22Rv1 (cell line): Measurements from ENCODE around the gene ERI3.
A peak's percentile ranks its signal among the peaks of the same experiment; 100 is the strongest.

Experiments used
- H3K27ac ChIP-seq: fragments of 450-650 bp; 2 replicates; pipeline ENCODE4 v1.5.1; 2017
- ZFX ChIP-seq: fragments of 450-650 bp; IDR thresholded peaks from 2 replicates; pipeline ENCODE4 v1.6.1; 2017; ENCODE audit warnings: antibody characterized with exemption, borderline replicate concordance
- TF ChIP-seq, protein P1 (sequence below): fragments of 450-650 bp; IDR thresholded peaks from 2 replicates; pipeline ENCODE4 v1.5.1; 2017; ENCODE audit warnings: mild to moderate bottlenecking

The ERI3 gene

DNA sequence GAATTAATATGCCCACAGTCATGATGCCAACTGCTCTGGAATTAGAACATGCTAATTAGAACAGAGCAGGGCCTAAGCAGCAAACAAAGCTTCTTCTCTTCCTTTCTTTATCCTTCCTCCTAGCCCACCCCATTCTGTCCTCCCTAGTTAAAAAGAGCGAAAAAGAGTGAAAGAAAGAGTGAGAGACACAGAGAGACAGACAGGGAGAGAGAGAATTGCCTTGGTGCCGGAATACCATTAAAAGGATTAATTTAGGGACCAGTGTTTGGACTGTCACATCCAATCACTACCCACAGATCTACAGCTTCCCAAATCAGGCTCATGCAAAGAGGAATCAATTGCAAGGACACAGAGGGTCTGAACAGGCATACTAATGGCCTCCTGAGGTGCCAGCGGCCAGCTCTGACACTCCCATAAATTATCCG is 7.0 kb downstream of the ERI3 start:
- no peak overlapping the region for H3K27ac ChIP-seq
- TF ChIP-seq ZFX: no peak
- TF ChIP-seq, protein P1, sequence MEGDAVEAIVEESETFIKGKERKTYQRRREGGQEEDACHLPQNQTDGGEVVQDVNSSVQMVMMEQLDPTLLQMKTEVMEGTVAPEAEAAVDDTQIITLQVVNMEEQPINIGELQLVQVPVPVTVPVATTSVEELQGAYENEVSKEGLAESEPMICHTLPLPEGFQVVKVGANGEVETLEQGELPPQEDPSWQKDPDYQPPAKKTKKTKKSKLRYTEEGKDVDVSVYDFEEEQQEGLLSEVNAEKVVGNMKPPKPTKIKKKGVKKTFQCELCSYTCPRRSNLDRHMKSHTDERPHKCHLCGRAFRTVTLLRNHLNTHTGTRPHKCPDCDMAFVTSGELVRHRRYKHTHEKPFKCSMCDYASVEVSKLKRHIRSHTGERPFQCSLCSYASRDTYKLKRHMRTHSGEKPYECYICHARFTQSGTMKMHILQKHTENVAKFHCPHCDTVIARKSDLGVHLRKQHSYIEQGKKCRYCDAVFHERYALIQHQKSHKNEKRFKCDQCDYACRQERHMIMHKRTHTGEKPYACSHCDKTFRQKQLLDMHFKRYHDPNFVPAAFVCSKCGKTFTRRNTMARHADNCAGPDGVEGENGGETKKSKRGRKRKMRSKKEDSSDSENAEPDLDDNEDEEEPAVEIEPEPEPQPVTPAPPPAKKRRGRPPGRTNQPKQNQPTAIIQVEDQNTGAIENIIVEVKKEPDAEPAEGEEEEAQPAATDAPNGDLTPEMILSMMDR: no peak

DNA sequence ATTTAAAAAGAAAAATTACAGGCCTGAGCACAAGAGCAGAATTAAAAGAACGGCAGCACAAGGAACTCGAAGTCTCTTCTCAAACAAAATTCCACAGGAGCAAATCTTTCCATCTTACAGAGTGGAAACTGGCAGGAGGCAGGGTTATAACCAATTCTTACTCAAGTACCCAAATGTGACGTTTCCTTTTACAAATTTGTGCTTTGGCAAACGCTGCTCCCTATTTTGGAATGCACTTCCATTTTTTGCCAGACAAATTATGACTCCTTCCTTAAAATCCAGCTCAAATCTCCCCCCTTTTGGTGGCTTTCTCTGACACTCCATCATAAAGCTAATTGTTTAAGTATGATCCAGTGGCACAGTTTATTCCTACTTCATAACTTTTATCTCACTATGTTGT is 7.8 kb downstream of the ERI3 start:
- no peak for TF ChIP-seq ZFX
- TF ChIP-seq, protein P1: no peak
- no peak overlapping the region for H3K27ac ChIP-seq

DNA sequence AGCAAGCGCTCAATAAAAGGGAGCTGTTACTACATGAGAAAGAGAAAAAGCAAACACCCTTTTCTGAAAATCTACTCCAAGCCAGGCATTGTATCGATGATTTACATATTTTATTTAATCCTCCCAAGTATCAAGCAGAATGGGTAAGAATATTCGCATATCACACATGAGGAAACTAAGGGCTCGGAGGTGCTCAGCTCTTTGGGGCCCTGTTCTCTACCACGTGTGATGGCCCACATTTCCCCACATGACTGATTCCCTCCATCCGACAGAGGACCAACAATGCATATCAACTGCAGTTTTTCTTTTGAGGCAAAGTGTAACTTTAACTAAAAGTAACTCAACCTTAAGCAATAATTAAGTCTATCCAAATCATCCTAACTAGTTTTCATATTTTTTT is 8.2 kb downstream of the ERI3 start:
- TF ChIP-seq, protein P1: no peak
- TF ChIP-seq ZFX: no peak

DNA sequence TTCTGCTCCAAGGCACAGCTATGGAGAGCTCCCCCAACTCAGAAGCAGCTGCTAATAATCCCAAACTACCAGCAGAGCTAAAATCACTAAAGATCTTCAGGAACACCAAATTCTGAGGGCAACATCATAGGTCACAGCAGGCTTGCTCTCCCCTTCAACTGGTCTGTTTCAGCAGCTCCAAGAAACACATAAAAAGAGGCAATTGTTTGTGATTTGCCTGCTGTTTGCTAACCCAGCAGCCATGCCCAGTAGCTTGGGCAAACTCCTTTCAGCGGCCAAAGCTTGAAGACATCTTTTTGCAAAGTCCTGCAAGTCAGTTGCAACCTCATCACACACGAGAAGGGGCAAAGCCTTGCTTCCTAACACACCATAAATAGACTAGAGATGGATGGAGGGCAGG is 8.9 kb downstream of the ERI3 start:
- TF ChIP-seq ZFX: no peak
- peak overlapping the region; percentile 47 for H3K27ac ChIP-seq

More for the DNA sequence above, 8.2 kb downstream of the ERI3 start:
- H3K27ac ChIP-seq: no peak overlapping the region

DNA sequence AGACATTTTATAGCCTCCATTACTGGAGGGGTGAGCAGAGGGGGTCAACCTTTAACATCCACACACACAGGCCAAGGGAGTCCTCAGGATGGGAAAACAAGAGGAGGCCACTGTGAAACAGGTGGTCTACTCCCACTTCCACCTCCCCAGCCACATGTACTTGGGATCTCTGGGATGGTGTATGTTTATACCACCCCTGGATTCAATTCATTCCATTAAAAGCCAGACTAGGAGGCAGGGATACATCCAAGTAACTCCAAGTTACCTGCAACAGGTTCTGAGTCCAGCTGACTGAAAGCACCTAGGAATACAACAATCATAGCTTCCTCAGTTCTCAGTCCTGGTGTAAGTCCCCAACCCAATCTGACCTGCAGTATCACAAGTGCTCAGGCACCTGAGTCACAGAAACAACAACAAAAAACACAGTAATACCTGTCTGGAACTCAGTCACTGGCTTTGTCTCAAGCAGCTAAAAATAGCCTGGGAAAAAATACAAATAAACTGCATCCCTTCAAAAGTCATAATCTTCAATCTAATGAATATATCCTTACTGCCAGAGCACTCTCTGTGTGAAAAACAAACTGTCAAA is 9.8 kb downstream of the ERI3 start:
- no peak for TF ChIP-seq ZFX
- TF ChIP-seq, protein P1: no peak
- peak overlapping the region; percentile 47 for H3K27ac ChIP-seq

DNA sequence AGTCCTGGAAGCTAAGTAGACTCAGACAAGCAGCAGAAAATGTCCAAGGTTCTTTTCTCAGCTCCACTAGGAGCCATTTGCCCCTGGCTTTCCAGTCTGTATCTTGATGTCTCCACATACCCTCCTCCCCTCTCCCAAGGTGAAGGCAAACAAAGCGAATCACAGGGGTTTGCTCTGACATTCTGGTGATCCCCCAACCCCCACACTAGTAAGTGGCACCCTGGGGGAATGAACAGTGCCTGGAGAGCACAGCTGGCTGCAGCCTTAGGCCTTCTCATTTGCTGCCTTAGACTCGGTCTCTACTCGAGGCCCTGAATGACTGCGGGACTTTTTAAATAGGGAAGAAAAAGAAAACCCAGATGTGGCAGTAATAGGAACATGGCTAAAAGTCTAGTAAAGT is 15.3 kb downstream of the ERI3 start:
- no peak overlapping the region for H3K27ac ChIP-seq
- no peak for TF ChIP-seq ZFX

DNA sequence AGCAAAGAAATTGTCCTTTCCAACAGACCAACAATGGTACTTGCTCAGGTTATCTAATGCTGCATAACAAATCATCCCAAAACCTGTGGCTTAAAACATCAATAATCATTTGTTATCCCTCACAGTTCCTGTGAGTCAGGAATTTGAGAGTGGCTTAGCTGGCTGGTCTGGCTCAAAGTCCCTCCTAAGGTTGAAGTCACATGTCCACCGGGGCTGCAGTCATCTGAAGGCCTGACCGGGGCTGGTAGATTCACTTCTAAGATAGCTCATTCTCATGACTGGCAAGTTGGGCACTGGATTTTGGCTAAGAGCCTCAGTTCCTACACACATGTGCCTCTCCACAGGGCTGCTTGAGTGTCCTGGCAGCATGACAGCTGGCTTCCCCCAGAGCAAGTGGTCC is 16.9 kb downstream of the ERI3 start:
- TF ChIP-seq ZFX: no peak
- TF ChIP-seq, protein P1: no peak

DNA sequence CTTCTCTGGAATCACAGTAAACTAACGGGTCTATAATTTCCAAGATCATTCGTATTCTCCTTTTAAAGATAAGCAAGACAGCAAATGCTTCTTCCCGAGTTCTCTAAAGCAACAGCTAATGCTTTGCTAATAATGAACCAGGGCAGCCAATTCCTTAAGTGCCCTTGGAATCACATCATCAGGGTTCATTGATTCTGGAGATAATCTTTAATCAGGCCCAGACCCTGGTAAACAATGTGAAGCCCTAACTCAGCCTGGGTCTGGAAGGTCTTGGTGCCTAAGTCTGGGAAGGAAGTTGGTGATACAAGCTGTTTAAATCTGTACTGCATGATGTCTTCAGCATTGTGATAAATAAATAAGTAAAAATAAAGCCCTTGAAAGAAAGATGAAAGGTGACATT is 18.4 kb downstream of the ERI3 start:
- no peak overlapping the region for H3K27ac ChIP-seq
- TF ChIP-seq, protein P1: no peak
- TF ChIP-seq ZFX: no peak

More for the DNA sequence above, 16.9 kb downstream of the ERI3 start:
- H3K27ac ChIP-seq: no peak overlapping the region
